ENCODE data around the gene AP2S1. TPM values are rescaled to one million over a fixed set of nuclear protein-coding genes. Genes with fewer than 3 reads are reported as not detected.

Gene AP2S1
- total RNA-seq, 3 donors from 2014 or later, result 90.8 to 141 (median 107) TPM

- no peak for ATAC-seq
- TF ChIP-seq, protein P1, sequence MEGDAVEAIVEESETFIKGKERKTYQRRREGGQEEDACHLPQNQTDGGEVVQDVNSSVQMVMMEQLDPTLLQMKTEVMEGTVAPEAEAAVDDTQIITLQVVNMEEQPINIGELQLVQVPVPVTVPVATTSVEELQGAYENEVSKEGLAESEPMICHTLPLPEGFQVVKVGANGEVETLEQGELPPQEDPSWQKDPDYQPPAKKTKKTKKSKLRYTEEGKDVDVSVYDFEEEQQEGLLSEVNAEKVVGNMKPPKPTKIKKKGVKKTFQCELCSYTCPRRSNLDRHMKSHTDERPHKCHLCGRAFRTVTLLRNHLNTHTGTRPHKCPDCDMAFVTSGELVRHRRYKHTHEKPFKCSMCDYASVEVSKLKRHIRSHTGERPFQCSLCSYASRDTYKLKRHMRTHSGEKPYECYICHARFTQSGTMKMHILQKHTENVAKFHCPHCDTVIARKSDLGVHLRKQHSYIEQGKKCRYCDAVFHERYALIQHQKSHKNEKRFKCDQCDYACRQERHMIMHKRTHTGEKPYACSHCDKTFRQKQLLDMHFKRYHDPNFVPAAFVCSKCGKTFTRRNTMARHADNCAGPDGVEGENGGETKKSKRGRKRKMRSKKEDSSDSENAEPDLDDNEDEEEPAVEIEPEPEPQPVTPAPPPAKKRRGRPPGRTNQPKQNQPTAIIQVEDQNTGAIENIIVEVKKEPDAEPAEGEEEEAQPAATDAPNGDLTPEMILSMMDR (IDR thresholded peaks at IDR 0.05), result no peak
- no peak overlapping the region for H3K4me3 ChIP-seq
- no peak for DNase-seq
- H3K9me3 ChIP-seq, result no peaks in the 10 kb centered on the region
- peaks cover 5% of the 10 kb centered on the region for H3K4me1 ChIP-seq (ENCODE audit: low read depth)
- intact Hi-C loops (cut with DNase I, micrococcal nuclease), result loop anchor here in 1 of 2 donors (5.0 kb wide), 1 partner anchor 68 kb away; no protein-coding TSS in a partner anchor
- no peaks in the 10 kb centered on the region for H3K36me3 ChIP-seq (ENCODE audit: low read depth)
These were observed 15.7 kb downstream of the AP2S1 start for GRCh38 chr19:46834984-46835383.

GRCh38 chr19:46834121-46834520 is 16.5 kb downstream of the AP2S1 start:
- ATAC-seq, result no peak

DNA sequence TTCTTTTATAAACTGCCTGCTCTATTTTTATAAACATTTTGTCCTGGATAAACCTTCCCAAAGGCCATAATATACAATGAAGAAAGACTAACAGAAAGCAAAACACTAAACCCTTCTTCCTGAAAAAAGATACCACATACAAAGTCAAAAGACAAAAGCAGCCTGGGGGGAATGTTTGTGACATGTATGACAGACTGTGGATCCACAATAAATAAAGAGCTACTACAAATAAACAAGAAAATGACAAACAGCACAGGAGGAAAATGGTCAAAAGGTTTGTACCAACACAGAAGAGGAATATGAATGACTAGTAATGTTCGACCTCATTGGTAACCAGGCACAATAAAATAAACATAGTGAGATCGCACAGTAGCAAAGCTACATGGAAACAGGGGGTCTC is 19.8 kb downstream of the AP2S1 start:
- no peak overlapping the region for H3K4me3 ChIP-seq
- DNase-seq, result no peak
- intact Hi-C loops (cut with DNase I, micrococcal nuclease), result no loop called here
- H3K36me3 ChIP-seq (ENCODE audit: low read depth), result no peaks in the 10 kb centered on the region
- H3K9me3 ChIP-seq, result no peaks in the 10 kb centered on the region
- TF ChIP-seq, protein P1 (IDR thresholded peaks at IDR 0.05), result no peak
- no peak for ATAC-seq
- H3K4me1 ChIP-seq (ENCODE audit: low read depth), result peaks cover 3% of the 10 kb centered on the region

More at GRCh38 chr19:46834121-46834520, 16.5 kb downstream of the AP2S1 start:
- H3K4me3 ChIP-seq, result no peak overlapping the region
- intact Hi-C loops (cut with DNase I, micrococcal nuclease), result no loop called here
- no peak for DNase-seq
- TF ChIP-seq, protein P1 (IDR thresholded peaks at IDR 0.05), result no peak
- peaks cover 3% of the 10 kb centered on the region for H3K4me1 ChIP-seq (ENCODE audit: low read depth)
- H3K9me3 ChIP-seq, result no peaks in the 10 kb centered on the region
- no peaks in the 10 kb centered on the region for H3K36me3 ChIP-seq (ENCODE audit: low read depth)

- DNase-seq (no peak), ATAC-seq (no peak)
- intact Hi-C loops (cut with DNase I, micrococcal nuclease), result no loop called here
- peaks cover 3% of the 10 kb centered on the region for H3K4me1 ChIP-seq (ENCODE audit: low read depth)
- no peak overlapping the region for H3K4me3 ChIP-seq
- TF ChIP-seq, protein P1 (IDR thresholded peaks at IDR 0.05), result no peak
- no peaks in the 10 kb centered on the region for H3K36me3 ChIP-seq (ENCODE audit: low read depth)
- no peaks in the 10 kb centered on the region for H3K9me3 ChIP-seq
These were observed 22.2 kb downstream of the AP2S1 start for GRCh38 chr19:46828484-46828883.

DNA sequence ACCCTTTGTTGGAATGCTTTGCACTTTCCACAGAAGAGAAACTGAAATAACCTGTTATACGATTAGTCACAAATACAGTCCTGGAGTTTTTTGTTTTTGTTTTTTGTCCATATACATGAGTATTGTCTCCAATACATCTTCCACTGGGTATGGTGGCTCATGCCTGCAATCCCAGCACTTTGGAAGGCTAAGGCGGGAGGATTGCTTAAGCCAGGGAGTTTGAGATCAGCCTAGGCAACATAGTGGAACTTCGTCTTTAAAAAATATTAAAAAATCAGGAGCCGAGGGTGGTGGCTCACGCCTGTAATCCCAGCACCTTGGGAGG is 25.0 kb downstream of the AP2S1 start:
- intact Hi-C loops (cut with DNase I, micrococcal nuclease), result no loop called here
- ATAC-seq, result no peak

More for the DNA sequence above, 25.0 kb downstream of the AP2S1 start:
- H3K9me3 ChIP-seq, result no peaks in the 10 kb centered on the region
- no peaks in the 10 kb centered on the region for H3K36me3 ChIP-seq (ENCODE audit: low read depth)
- H3K4me3 ChIP-seq, result no peak overlapping the region
- no peak for DNase-seq
- TF ChIP-seq, protein P1 (IDR thresholded peaks at IDR 0.05), result no peak
- H3K4me1 ChIP-seq (ENCODE audit: low read depth), result peaks cover 18% of the 10 kb centered on the region
